ENCODE measurements around the gene STEAP4.

STEAP4 gene

DNA sequence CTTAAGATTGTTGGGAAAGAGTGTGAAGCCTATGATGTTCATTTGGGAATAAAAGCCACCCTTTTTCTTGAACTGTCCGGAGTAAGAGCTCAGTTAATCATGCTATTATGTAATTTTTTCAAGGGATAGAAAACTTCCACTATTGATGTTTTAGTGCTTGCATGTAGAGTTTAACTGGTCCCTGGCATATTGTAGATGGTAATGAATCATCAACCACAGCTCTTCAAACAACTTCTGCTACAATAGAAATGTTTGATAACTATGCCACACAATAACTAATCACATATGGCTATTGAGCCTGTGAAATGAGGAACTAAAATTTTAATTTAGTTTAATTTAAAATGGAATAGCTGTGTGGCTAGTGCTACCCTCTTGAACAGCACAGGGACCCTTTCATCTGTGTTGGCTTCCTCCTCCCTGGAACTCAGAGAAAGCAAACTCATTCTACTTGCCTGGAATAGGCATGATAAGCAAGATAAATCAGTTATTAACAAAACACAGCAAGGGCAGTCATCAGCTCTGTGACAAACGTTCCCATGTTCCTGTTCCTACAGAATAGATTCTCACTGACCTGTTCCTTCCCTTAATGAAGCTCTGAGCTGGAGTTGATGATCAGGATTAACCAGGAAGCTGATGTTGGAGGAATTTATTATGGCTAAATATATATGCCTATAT, 82.0 kb downstream of the STEAP4 start:
- DNase-seq (ENCODE audit: low read depth), result peak; percentile 72
- H3K4me3 ChIP-seq (ENCODE audit: control insufficient read depth, low read depth, low read length), result no peak overlapping the region
- TF ChIP-seq, protein P1, sequence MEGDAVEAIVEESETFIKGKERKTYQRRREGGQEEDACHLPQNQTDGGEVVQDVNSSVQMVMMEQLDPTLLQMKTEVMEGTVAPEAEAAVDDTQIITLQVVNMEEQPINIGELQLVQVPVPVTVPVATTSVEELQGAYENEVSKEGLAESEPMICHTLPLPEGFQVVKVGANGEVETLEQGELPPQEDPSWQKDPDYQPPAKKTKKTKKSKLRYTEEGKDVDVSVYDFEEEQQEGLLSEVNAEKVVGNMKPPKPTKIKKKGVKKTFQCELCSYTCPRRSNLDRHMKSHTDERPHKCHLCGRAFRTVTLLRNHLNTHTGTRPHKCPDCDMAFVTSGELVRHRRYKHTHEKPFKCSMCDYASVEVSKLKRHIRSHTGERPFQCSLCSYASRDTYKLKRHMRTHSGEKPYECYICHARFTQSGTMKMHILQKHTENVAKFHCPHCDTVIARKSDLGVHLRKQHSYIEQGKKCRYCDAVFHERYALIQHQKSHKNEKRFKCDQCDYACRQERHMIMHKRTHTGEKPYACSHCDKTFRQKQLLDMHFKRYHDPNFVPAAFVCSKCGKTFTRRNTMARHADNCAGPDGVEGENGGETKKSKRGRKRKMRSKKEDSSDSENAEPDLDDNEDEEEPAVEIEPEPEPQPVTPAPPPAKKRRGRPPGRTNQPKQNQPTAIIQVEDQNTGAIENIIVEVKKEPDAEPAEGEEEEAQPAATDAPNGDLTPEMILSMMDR (conservative IDR thresholded peaks at IDR 0.05; ENCODE audit: control insufficient read depth, insufficient read depth, low read depth, low read length), result no peak

DNA sequence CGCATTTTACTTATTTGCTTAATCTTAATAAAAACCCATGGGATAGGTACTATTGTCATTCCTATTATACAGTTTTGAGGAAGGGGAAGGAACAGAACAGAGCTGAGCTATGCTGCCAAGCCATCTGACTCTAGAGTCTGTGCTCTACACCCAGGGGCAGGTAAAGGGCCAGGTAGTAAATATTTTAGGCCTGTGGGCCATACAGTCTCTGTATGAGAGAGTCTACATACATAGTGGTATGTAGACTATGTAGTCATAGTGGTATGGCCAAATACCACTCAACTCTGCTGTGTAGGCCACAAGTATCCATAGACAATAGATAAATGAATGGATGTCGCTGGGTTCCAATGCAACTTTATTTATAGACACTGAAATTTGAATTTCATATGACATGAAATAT, 83.4 kb downstream of the STEAP4 start:
- no peak overlapping the region for H3K4me3 ChIP-seq (ENCODE audit: control insufficient read depth, low read depth, low read length)
- DNase-seq (ENCODE audit: low read depth), result no peak
- TF ChIP-seq, protein P1 (conservative IDR thresholded peaks at IDR 0.05; ENCODE audit: control insufficient read depth, insufficient read depth, low read depth, low read length), result no peak
